Uterus (tissue), 2 donors: ENCODE results near the gene ART4.

ENCODE experiments used
- CTCF ChIP-seq, 4 experiments: fragments of 200-600 bp in 2 of 4; fragments of 450-650 bp in 2 of 4; sonication (generic) in 2 of 4; IDR thresholded peaks; one replicate each; pipeline ENCODE4 v1.5.1; 2016 to 2019; ENCODE audit warnings: antibody characterized with exemption in 4 of 4, mild to moderate bottlenecking in 2 of 4, moderate library complexity in 1 of 4
- POLR2A ChIP-seq, 2 donors: fragments of 450-650 bp; IDR thresholded peaks; one replicate each; pipeline ENCODE4 v1.6.1; 2016; ENCODE audit warnings: antibody characterized with exemption in 2 of 2, mild to moderate bottlenecking in 1 of 2, moderate library complexity in 1 of 2

GRCh38 chr12:14860490-14860889, 17.2 kb upstream of the ART4 start:
- no peak for TF ChIP-seq POLR2A (IDR thresholded peaks at IDR 0.05)
- no peak for TF ChIP-seq CTCF (IDR thresholded peaks at IDR 0.05)
